CD4-positive, alpha-beta T cell (primary cell): ENCODE results near the gene ZNF483. TPM values are rescaled to one million over a fixed set of nuclear protein-coding genes. Genes with fewer than 3 reads are reported as not detected.

Experiments used
- ATAC-seq: fragments of 200-7000 bp; cut with Tn5 transposase; one replicate; pipeline ENCODE4 v1.10.0; 2022; ENCODE audit warnings: mild to moderate bottlenecking; ENCODE audit not compliant: poor library complexity
- CTCF ChIA-PET: fragments of 350-600 bp; sonication (Branson Sonifier 250); formaldehyde crosslinking; loops from one replicate; lab custom pipeline; 2021; ENCODE audit warnings: antibody characterized with exemption, inconsistent platforms; lab: Charles Lee
- POLR2A ChIA-PET: fragments of 350-600 bp; sonication (Branson Sonifier 250); formaldehyde crosslinking; loops from one replicate; lab custom pipeline; 2021; ENCODE audit warnings: antibody characterized with exemption, inconsistent platforms; lab: Charles Lee
- DNase-seq, 14 experiments: peaks; one replicate each; pipeline ENCODE4 v3.0.0-alpha.2; 2013 to 2020; ENCODE audit warnings: mixed read lengths in 2 of 14
- H3K27ac ChIP-seq, 2 donors: one replicate each; pipeline versions ENCODE4 v1.5.1 to v1.7.0; 2013; ENCODE audit warnings: low read length in 2 of 2, low read depth in 1 of 2, mild to moderate bottlenecking in 1 of 2
- H3K27me3 ChIP-seq, 2 experiments: 1 replicate in 1 of 2; 2 replicates in 1 of 2; pipeline versions ENCODE4 v1.6.1 to v1.7.0; 2013; ENCODE audit warnings: low read length in 2 of 2, control low read depth in 1 of 2, mild to moderate bottlenecking in 1 of 2, moderate library complexity in 1 of 2; ENCODE audit not compliant: insufficient read depth in 2 of 2, control insufficient read depth in 1 of 2
- H3K36me3 ChIP-seq: one replicate; pipeline ENCODE4 v1.6.1; 2013; ENCODE audit warnings: low read length, control low read depth; ENCODE audit not compliant: insufficient read depth
- H3K4me1 ChIP-seq: one replicate; pipeline ENCODE4 v1.6.1; 2013; ENCODE audit warnings: low read length, control low read depth; ENCODE audit not compliant: insufficient read depth
- H3K4me3 ChIP-seq: one replicate; pipeline ENCODE4 v1.5.1; 2013; ENCODE audit warnings: mild to moderate bottlenecking, low read length, moderate library complexity
- H3K9me3 ChIP-seq, 2 experiments: 1 replicate in 1 of 2; 2 replicates in 1 of 2; pipeline versions ENCODE4 v1.6.1 to v1.7.0; 2013; ENCODE audit warnings: low read length in 2 of 2, mild to moderate bottlenecking in 2 of 2, control low read depth in 1 of 2, moderate library complexity in 1 of 2; ENCODE audit not compliant: control insufficient read depth in 1 of 2, insufficient read depth in 1 of 2
- H3K27ac Mint-ChIP-seq: one replicate; pipeline ENCODE4 v1.8.0; 2020; ENCODE audit warnings: mixed read lengths
- H3K27me3 Mint-ChIP-seq: one replicate; pipeline ENCODE4 v1.8.0; 2021; ENCODE audit warnings: mixed read lengths
- H3K36me3 Mint-ChIP-seq: one replicate; pipeline ENCODE4 v1.8.0; 2021; ENCODE audit warnings: low read depth, mixed read lengths
- H3K4me1 Mint-ChIP-seq: one replicate; pipeline ENCODE4 v1.8.0; 2021; ENCODE audit warnings: low read depth, mixed read lengths
- H3K4me3 Mint-ChIP-seq: one replicate; pipeline ENCODE4 v1.8.0; 2020; ENCODE audit warnings: mild to moderate bottlenecking, mixed read lengths
- H3K9me3 Mint-ChIP-seq: one replicate; pipeline ENCODE4 v1.8.0; 2020; ENCODE audit warnings: mixed read lengths
- CTCF ChIP-seq: fragments of 200-600 bp; IDR thresholded peaks from one replicate; pipeline ENCODE4 v1.8.0; 2022; ENCODE audit warnings: antibody characterized with exemption, mild to moderate bottlenecking
- intact Hi-C, 2 experiments: fragments of 100-400 bp; cut with DNase I in 1 of 2; cut with micrococcal nuclease in 1 of 2; formaldehyde crosslinking; loops; one replicate each; pipeline versions ENCODE4 v1.15.1 to v1.9.0; 2023 to 2025; cut with DNase I, micrococcal nuclease
- total RNA-seq, 174 experiments: library from RNA in 2 of 174; stranded (reverse) in 2 of 174; gene quantifications; one replicate each; pipeline ENCODE4 v1.2.3 and lab custom pipeline; 2021 to 2026

ZNF483 gene
- total RNA-seq, 2 experiments from 2014 or later: 28.5 to 32.9 TPM

GRCh38 chr9:111588846-111589245, 63.9 kb downstream of the ZNF483 start:
- Mint-ChIP-seq H3K4me1 (no peaks in the 10 kb centered on the region), H3K36me3 (no peaks in the 10 kb centered on the region), H3K4me3 (no peak overlapping the region), H3K27ac (no peak overlapping the region), H3K9me3 (no peaks in the 10 kb centered on the region), H3K27me3 (no peaks in the 10 kb centered on the region)
- H3K9me3 ChIP-seq: no peaks in the 10 kb centered on the region
- no peak for TF ChIP-seq CTCF
- H3K27me3 ChIP-seq: peaks cover 0 to 3% of the 10 kb centered on the region in 2 experiments
- CTCF ChIA-PET: no interaction called here
- no peaks in the 10 kb centered on the region for H3K4me1 ChIP-seq
- ATAC-seq (no peak), DNase-seq (no peak)
- intact Hi-C loops: no loop called here
- H3K27ac ChIP-seq: no peak overlapping the region
- POLR2A ChIA-PET: no interaction called here
- no peaks in the 10 kb centered on the region for H3K36me3 ChIP-seq
- H3K4me3 ChIP-seq: no peak overlapping the region

- peak; percentile 75 for ATAC-seq
- H3K36me3 ChIP-seq: no peaks in the 10 kb centered on the region
- peaks cover 0 to 12% of the 10 kb centered on the region in 2 experiments for H3K9me3 ChIP-seq
- no peak overlapping the region for H3K27ac ChIP-seq
- CTCF ChIA-PET: interaction anchor here (0.6 to 2.2 kb wide), 6 partner anchors 8 to 477 kb away, joined by 3 to 10 read pairs (median 3); partner anchors contain the start of gene ZNF483
- intact Hi-C loops: loop anchor here (1.0 to 10.0 kb wide), 5 partner anchors 24 to 477 kb away; no protein-coding TSS in a partner anchor
- Mint-ChIP-seq H3K9me3 (no peaks in the 10 kb centered on the region), H3K27ac (peak overlapping the region; percentile 62), H3K36me3 (no peaks in the 10 kb centered on the region), H3K27me3 (peaks cover 47% of the 10 kb centered on the region), H3K4me1 (peaks cover 34% of the 10 kb centered on the region), H3K4me3 (peak overlapping the region; percentile 94)
- H3K4me1 ChIP-seq: peaks cover 24% of the 10 kb centered on the region
- peak; percentile 29 to 84 (median 59) for DNase-seq
- H3K27me3 ChIP-seq: peaks cover 24 to 28% of the 10 kb centered on the region in 2 experiments
- peak overlapping the region; percentile 61 for H3K4me3 ChIP-seq
- POLR2A ChIA-PET: interaction anchor here (0.6 to 1.4 kb wide), 11 partner anchors 12 to 882 kb away, joined by 3 to 8 read pairs (median 3); partner anchors contain the start of genes DNAJC25, ECPAS, HSDL2 and UGCG
- peak; percentile 78 for TF ChIP-seq CTCF
Observed at GRCh38 chr9:111597852-111598732, 73.1 kb downstream of the ZNF483 start.

GRCh38 chr9:111598733-111599091, 73.7 kb downstream of the ZNF483 start:
- peaks cover 34% of the 10 kb centered on the region for H3K4me1 Mint-ChIP-seq
- ChIA-PET CTCF (interaction anchor here (0.7 to 2.2 kb wide), 4 partner anchors 23 to 476 kb away, joined by 3 to 10 read pairs (median 6); partner anchors contain the start of gene ZNF483), POLR2A (interaction anchor here (0.6 to 1.4 kb wide), 10 partner anchors 12 to 781 kb away, joined by 3 to 8 read pairs (median 4); partner anchors contain the start of genes DNAJC25, ECPAS, HSDL2 and UGCG)
- peak in 5 of 14 experiments; percentile 0 to 24 (median 8) for DNase-seq
- peaks cover 0 to 12% of the 10 kb centered on the region in 2 experiments for H3K9me3 ChIP-seq
- H3K27ac ChIP-seq: no peak overlapping the region
- H3K9me3 Mint-ChIP-seq: no peaks in the 10 kb centered on the region
- H3K4me1 ChIP-seq: peaks cover 24% of the 10 kb centered on the region
- intact Hi-C loops: loop anchor here (1.0 to 10.0 kb wide), 5 partner anchors 24 to 476 kb away; no protein-coding TSS in a partner anchor
- no peaks in the 10 kb centered on the region for H3K36me3 Mint-ChIP-seq
- no peak overlapping the region for H3K27ac Mint-ChIP-seq
- peaks cover 24 to 28% of the 10 kb centered on the region in 2 experiments for H3K27me3 ChIP-seq
- peak overlapping the region; percentile 94 for H3K4me3 Mint-ChIP-seq
- TF ChIP-seq CTCF: no peak
- peak overlapping the region; percentile 61 for H3K4me3 ChIP-seq
- peaks cover 47% of the 10 kb centered on the region for H3K27me3 Mint-ChIP-seq
- no peaks in the 10 kb centered on the region for H3K36me3 ChIP-seq
- peak; percentile 18 for ATAC-seq
